NCI-H446 treated with DMSO at 0.1 percent for 48 hours (cell line): Measurements from ENCODE around the gene ARHGAP24.
"Not testable (repeated sequence)": the region's sequence is repeated elsewhere in the genome, so short reads cannot be mapped to it uniquely, and the experiment has no call there.

Experiments
- DNase-seq: peaks from one replicate; lab custom pipeline; 2025; lab: John Stamatoyannopoulos, UW

ARHGAP24 gene

GRCh38 chr4:86015412-86016350 is 540.7 kb downstream of the ARHGAP24 start:
- no peak for DNase-seq

- DNase-seq = no peak
Measured at GRCh38 chr4:86019362-86019761, 544.4 kb downstream of the ARHGAP24 start.

DNA sequence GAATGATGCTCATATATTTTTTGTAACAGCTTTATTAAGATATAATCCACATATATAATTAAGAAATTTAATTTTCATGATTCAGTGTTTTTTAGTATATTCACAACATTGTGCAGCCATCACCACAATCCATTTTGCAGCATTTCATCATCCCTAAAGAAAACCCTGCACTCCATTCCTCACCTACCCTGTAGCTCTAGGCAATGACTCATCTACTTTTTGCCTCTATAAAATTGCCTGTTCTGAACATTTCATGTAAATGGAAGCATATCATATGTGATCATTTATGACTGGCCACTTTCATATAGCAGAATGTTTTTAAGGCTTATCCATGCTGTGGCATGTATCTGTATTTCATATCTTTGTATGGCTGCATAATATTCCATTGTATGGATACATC is 545.0 kb downstream of the ARHGAP24 start:
- no peak for DNase-seq

GRCh38 chr4:86021671-86022070 is 546.7 kb downstream of the ARHGAP24 start:
- not testable (repeated sequence) for DNase-seq

DNA sequence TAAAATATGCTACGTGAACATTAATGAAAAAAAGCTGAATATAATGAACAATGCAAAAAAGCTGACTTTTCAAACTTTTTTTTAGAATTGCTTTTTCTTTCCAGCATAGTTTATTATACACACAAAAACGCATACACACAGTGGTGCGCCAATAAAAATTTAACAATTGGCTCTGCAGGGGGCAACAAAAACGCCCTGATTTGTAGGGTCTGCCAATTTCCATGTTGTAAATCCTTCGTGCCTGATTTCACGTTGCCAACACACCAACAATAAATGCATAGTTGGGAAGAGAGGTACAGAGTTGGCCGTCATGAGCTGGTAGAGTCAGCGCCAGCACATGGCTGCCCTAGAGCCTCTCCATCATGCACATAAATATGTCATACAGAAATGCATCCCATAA is 551.8 kb downstream of the ARHGAP24 start:
- DNase-seq = peak; percentile 64

DNA sequence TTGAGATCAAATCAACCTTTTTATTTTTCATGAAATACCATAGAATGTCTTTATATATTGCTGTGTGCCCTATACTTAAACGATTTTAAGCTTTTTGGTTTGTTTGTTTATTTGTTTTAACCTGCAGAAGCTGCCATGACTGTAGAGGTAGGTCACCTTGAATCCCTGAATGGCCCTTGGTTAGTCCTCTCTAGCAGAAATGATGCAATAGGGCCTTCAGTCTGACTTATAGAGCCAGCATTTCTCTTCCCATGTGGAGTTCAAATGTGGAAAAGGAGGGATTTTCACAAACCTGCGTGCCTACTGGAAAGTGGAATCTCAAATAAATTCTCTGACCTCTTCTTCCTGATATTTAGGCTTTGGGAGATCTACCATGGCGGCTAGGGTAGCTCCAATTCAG is 557.0 kb downstream of the ARHGAP24 start:
- no peak for DNase-seq

DNA sequence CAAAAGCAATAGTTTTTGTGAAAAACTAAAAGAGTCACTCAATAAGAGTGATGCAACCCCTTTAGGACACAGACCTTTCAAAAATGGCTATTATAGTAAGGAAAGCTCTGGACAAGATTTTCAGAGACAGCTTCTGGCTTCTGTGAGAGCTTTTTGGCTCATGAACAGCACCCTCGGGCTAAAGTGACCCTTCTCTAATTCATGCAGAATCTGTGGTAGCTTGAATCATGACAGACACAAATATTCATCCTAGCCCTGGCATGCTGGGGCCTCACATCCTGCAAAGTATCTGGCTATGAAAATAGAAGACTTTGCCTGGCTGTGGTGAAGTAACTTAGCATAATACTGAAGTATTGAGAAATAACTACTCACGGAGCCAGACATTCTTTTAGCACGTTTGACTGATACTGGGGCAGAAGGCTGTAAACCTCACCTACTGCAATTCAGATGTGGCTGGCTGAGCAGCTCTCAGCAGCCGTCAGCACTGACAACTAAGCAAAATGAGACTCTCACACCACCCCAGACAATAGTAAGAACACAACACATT is 557.6 kb downstream of the ARHGAP24 start:
- peak; percentile 38 for DNase-seq

DNA sequence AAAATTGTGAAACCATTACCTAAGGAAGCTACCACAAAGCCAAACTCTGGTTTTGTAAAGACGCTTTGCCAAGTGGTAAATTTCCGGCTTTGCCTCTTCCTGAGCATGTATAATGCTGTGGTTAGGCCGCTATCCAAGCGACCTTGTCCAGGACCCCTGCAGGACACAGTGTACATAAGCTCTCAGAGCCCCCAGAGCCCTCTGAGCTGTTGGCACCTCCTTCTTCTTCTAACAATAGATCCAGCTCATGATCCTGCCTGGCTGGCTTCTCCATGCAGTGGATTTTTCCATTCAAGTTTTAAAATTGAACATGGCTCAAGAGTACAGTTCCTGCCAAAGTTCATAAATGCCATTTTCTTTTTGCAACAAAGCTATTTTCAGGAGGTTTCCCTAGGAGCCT is 558.2 kb downstream of the ARHGAP24 start:
- DNase-seq = peak; percentile 55

DNA sequence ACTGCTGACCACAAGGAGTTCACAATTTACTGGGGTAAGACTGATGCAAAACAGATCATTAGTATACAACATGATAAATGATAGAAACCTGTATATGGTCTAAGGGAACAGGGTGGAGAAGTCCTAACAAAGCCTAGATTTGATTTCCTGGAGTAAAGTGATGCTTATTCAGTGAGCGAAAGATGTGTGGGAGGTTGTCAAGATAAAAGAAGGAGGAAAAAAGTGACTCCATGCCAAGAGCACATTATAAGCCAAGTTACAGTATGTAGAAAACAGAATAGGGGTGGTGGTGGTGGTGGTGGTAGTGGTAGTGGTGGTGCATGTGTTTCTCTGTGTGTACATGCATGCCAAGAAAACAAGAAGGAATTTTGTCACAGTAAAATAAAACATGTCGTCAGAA is 559.7 kb downstream of the ARHGAP24 start:
- DNase-seq = no peak

- no peak for DNase-seq
Measured at GRCh38 chr4:86035688-86036087, 560.7 kb downstream of the ARHGAP24 start.

DNA sequence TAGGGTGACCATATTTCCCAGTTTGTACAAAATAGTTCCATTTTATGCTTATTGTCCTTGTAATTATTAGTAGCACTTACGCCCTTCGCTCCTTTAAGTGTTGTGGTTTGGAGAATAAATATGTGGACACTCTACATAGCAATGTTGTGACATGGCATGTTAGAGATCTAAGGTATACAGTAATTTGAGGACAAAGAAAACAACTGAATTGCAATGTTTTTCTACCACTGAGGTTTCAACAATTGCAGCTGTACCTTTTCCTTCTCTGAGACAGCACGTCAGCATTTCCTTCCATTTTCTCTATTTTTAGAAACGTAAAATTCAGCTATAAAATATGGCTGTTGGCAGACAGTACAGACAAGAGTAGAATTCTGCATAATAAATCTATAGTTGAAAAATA is 561.8 kb downstream of the ARHGAP24 start:
- no peak for DNase-seq

- no peak for DNase-seq
Measured at GRCh38 chr4:86038037-86038436, 563.1 kb downstream of the ARHGAP24 start.

DNA sequence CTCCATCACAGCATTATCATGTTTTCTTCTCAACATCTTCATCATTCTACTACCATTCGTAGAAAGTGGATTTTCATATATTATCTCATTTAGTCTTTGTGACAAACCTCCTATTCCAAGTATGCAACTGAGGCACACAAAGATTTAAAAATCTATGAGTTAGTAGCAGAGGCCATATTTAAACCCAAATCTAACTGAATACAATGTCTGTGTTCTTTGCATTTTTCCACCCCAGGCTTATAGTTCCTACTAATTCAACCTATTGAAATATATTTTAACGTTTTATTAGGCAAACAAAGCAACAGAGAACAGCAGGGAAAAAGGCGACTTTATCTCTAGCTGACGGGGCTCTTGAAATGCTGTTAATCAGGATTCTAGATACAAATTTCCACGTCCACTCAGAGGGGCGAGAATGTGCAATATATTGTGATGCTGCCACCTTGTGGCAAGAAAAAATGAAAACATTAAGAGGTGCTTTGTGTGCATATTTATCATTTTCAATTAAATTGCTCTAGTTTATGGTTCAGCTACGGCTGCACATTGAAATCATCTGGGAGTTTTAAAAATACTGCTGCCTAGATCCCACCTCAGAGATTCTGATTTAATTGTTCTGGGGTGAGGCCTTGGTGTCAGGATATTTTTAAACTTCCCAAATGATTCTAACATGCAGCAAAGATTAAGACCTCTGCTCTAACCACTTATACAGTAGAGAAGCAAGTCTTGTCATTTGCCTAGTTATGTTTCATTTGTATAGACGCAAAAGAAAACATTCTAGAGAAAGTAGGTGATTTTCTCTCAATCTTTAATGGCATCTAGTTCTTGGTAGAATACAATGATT is 569.0 kb downstream of the ARHGAP24 start:
- peak; percentile 48 for DNase-seq

- no peak for DNase-seq
Measured at GRCh38 chr4:86044593-86044985, 569.6 kb downstream of the ARHGAP24 start.

GRCh38 chr4:86048426-86048825 is 573.5 kb downstream of the ARHGAP24 start:
- no peak for DNase-seq

DNA sequence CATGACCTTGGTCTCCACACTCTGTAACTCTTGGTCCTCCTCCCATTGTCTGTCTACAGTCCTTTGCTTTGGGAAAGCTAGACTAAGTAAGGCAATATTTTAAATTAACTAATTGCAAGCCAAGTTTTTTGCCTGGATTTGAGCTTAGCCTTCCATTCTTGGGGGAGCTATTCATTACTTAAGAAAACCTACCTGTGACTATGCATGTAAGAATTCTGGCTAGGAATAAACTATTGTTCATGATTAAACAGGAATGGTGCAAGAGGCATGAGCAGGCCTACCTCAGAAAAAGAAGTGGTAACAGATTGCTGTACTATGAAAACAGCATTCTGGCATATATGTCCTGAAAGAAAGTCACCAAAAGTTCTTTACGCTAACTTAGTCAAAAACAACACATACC is 575.5 kb downstream of the ARHGAP24 start:
- no peak for DNase-seq
